CD14-positive monocyte (primary cell): ENCODE data around the gene SPG21. TPM values are rescaled to one million over a fixed set of nuclear protein-coding genes. Genes with fewer than 3 reads are reported as not detected.

Experiments used
- DNase-seq, 3 donors: peaks; one replicate each; pipeline ENCODE4 v3.0.0-alpha.2; 2011 to 2022
- H2AFZ ChIP-seq: 2 replicates; pipeline ENCODE4 v1.6.0; 2012; ENCODE audit warnings: mild to moderate bottlenecking, low read depth, low read length, inconsistent platforms; ENCODE audit not compliant: insufficient read depth, poor library complexity, severe bottlenecking
- H3K27ac ChIP-seq, 2 donors: 1 replicate in 1 of 2; 2 replicates in 1 of 2; pipeline ENCODE4 v1.5.1; 2012 to 2013; ENCODE audit warnings: low read length in 2 of 2, control low read depth in 1 of 2, inconsistent platforms in 1 of 2, low read depth in 1 of 2, mild to moderate bottlenecking in 1 of 2
- H3K27me3 ChIP-seq, 2 donors: one replicate each; pipeline versions ENCODE4 v1.6.0 to v1.6.1; 2011 to 2013; ENCODE audit warnings: low read length in 2 of 2; ENCODE audit not compliant: control insufficient read depth in 2 of 2, insufficient read depth in 2 of 2
- H3K36me3 ChIP-seq, 2 donors: replicated peaks in 1 of 2; 1 replicate in 1 of 2; 2 replicates in 1 of 2; pipeline versions ENCODE4 v1.5.1 to v1.6.1; 2012 to 2013; ENCODE audit warnings: low read length in 2 of 2, control low read depth in 1 of 2, inconsistent platforms in 1 of 2, mild to moderate bottlenecking in 1 of 2; ENCODE audit not compliant: insufficient read depth in 2 of 2, control insufficient read depth in 1 of 2
- H3K4me1 ChIP-seq, 2 donors: 1 replicate in 1 of 2; 2 replicates in 1 of 2; pipeline versions ENCODE4 v1.5.1 to v1.6.1; 2012 to 2013; ENCODE audit warnings: low read length in 2 of 2, control low read depth in 1 of 2, inconsistent platforms in 1 of 2, mild to moderate bottlenecking in 1 of 2, moderate library complexity in 1 of 2; ENCODE audit not compliant: insufficient read depth in 2 of 2, control insufficient read depth in 1 of 2
- H3K4me2 ChIP-seq: replicated peaks from 2 replicates; pipeline ENCODE3; 2012; ENCODE audit warnings: low read length, moderate library complexity, mild to moderate bottlenecking; ENCODE audit not compliant: poor library complexity, severe bottlenecking; ENCODE audit errors: extremely low read depth
- H3K4me3 ChIP-seq, 3 experiments: fragments of 200-600 bp in 1 of 3; sonication (generic) in 1 of 3; replicated peaks in 1 of 3; 1 replicate in 2 of 3; 2 replicates in 1 of 3; pipeline ENCODE4 v1.5.1; 2011 to 2013; ENCODE audit warnings: low read length in 3 of 3, mild to moderate bottlenecking in 3 of 3, control low read depth in 2 of 3, low read depth in 2 of 3, inconsistent platforms in 1 of 3, moderate library complexity in 1 of 3
- H3K79me2 ChIP-seq: 2 replicates; pipeline ENCODE4 v1.6.0; 2012; ENCODE audit warnings: mild to moderate bottlenecking, control low read depth, inconsistent platforms, low read length, moderate library complexity; ENCODE audit not compliant: insufficient read depth
- H3K9ac ChIP-seq: 2 replicates; pipeline ENCODE4 v1.6.0; 2017; ENCODE audit warnings: low read length, mild to moderate bottlenecking; ENCODE audit not compliant: insufficient read depth, poor library complexity, severe bottlenecking
- H3K9me3 ChIP-seq, 2 donors: replicated peaks in 1 of 2; 1 replicate in 1 of 2; 2 replicates in 1 of 2; pipeline versions ENCODE4 v1.5.1 to v1.6.1; 2012 to 2013; ENCODE audit warnings: low read length in 2 of 2, control low read depth in 1 of 2; ENCODE audit not compliant: control insufficient read depth in 1 of 2, insufficient read depth in 1 of 2
- H4K20me1 ChIP-seq: 2 replicates; pipeline ENCODE4 v1.6.0; 2012; ENCODE audit warnings: mild to moderate bottlenecking, low read length, control low read depth, moderate library complexity; ENCODE audit not compliant: insufficient read depth
- H3K27ac Mint-ChIP-seq, 7 donors: one replicate each; pipeline ENCODE4 v1.8.0; 2020; ENCODE audit warnings: mild to moderate bottlenecking in 7 of 7, mixed read lengths in 7 of 7, moderate library complexity in 6 of 7, inconsistent platforms in 2 of 7
- H3K27me3 Mint-ChIP-seq, 3 donors: one replicate each; pipeline ENCODE4 v1.8.0; 2021 to 2022; ENCODE audit warnings: low read depth in 3 of 3, mild to moderate bottlenecking in 3 of 3, mixed read lengths in 3 of 3, moderate library complexity in 3 of 3, inconsistent platforms in 1 of 3
- H3K36me3 Mint-ChIP-seq, 2 donors: one replicate each; pipeline ENCODE4 v1.8.0; 2020; ENCODE audit warnings: mixed read lengths in 2 of 2, inconsistent platforms in 1 of 2, mild to moderate bottlenecking in 1 of 2
- H3K4me1 Mint-ChIP-seq: one replicate; pipeline ENCODE4 v1.8.0; 2020; ENCODE audit warnings: mild to moderate bottlenecking, mixed read lengths
- H3K4me3 Mint-ChIP-seq, 2 donors: one replicate each; pipeline ENCODE4 v1.8.0; 2020; ENCODE audit warnings: mild to moderate bottlenecking in 2 of 2, mixed read lengths in 2 of 2, moderate library complexity in 1 of 2
- H3K9me3 Mint-ChIP-seq, 7 donors: one replicate each; pipeline ENCODE4 v1.8.0; 2020 to 2022; ENCODE audit warnings: mixed read lengths in 7 of 7, mild to moderate bottlenecking in 6 of 7, moderate library complexity in 6 of 7, inconsistent platforms in 2 of 7
- CTCF ChIP-seq: fragments of 200-600 bp; IDR thresholded peaks from one replicate; pipeline ENCODE4 v1.8.0; 2022; ENCODE audit warnings: antibody characterized with exemption, mild to moderate bottlenecking
- WGBS: methylation state at CpG from one replicate; pipeline ENCODE4 v1.1.5; 2013; ENCODE audit warnings: missing lambda C conversion rate; ENCODE audit not compliant: insufficient coverage; 5-methylcytosine and 5-hydroxymethylcytosine counted together
- intact Hi-C, 2 donors: fragments of 100-400 bp; cut with micrococcal nuclease; formaldehyde crosslinking; loops; one replicate each; pipeline versions ENCODE4 v1.15.0 to v1.15.1; 2023
- polyA plus RNA-seq, 3 donors: library from polyadenylated mRNA; depleted of rRNA in 1 of 3; unstranded in 2 of 3; stranded (reverse) in 1 of 3; fragments of 300-500 nt in 2 of 3; fragments of >200 nt in 1 of 3; fragmentation: Illumina TruSeq in 2 of 3; gene quantifications; 1 replicate in 2 of 3; 2 replicates in 1 of 3; pipeline ENCODE4 v1.2.3, GENCODE V29; 2012 to 2021

Gene SPG21
- polyA plus RNA-seq, 3 donors = 102 to 375 (median 358) TPM

GRCh38 chr15:64938192-64938591 is 51.5 kb downstream of the SPG21 start:
- Mint-ChIP-seq H3K27ac (no peak overlapping the region), H3K4me1 (no peaks in the 10 kb centered on the region), H3K9me3 (peaks cover 0 to 4% (median 0%) of the 10 kb centered on the region in 7 donors), H3K36me3 (no peaks in the 10 kb centered on the region), H3K4me3 (no peak overlapping the region), H3K27me3 (peaks cover 2 to 7% (median 3%) of the 10 kb centered on the region in 3 donors)
- H3K36me3 ChIP-seq = no peaks in the 10 kb centered on the region
- H3K9me3 ChIP-seq = no peaks in the 10 kb centered on the region
- no peaks in the 10 kb centered on the region for H3K79me2 ChIP-seq
- no peak for DNase-seq
- no peak overlapping the region for H3K4me2 ChIP-seq
- no peak overlapping the region for H3K9ac ChIP-seq
- no peak for TF ChIP-seq CTCF
- H3K4me3 ChIP-seq = no peak overlapping the region
- WGBS = 94% methylated on average over 2 of the region's 3 CpGs
- no peaks in the 10 kb centered on the region for H4K20me1 ChIP-seq
- H3K27ac ChIP-seq = no peak overlapping the region
- H3K4me1 ChIP-seq = no peaks in the 10 kb centered on the region
- no peaks in the 10 kb centered on the region for H3K27me3 ChIP-seq
- intact Hi-C loops = no loop called here
- H2AFZ ChIP-seq = no peak overlapping the region

GRCh38 chr15:64934023-64934422 is 55.7 kb downstream of the SPG21 start:
- H3K4me3 Mint-ChIP-seq = no peak overlapping the region
- Histone ChIP-seq H3K27me3 (no peaks in the 10 kb centered on the region), H4K20me1 (no peaks in the 10 kb centered on the region), H3K4me3 (no peak overlapping the region), H3K4me2 (no peak overlapping the region), H3K9me3 (no peaks in the 10 kb centered on the region), H3K27ac (no peak overlapping the region), H3K9ac (no peak overlapping the region), H3K79me2 (no peaks in the 10 kb centered on the region), H2AFZ (no peak overlapping the region), H3K36me3 (no peaks in the 10 kb centered on the region), H3K4me1 (no peaks in the 10 kb centered on the region)
- peaks cover 2 to 6% (median 2%) of the 10 kb centered on the region in 3 donors for H3K27me3 Mint-ChIP-seq
- WGBS = 96% methylated on average over 11 of the region's 11 CpGs
- no peaks in the 10 kb centered on the region for H3K36me3 Mint-ChIP-seq
- no peak for DNase-seq
- TF ChIP-seq CTCF = no peak
- H3K9me3 Mint-ChIP-seq = peaks cover 0 to 4% (median 0%) of the 10 kb centered on the region in 7 donors
- intact Hi-C loops = no loop called here
- peaks cover 3% of the 10 kb centered on the region for H3K4me1 Mint-ChIP-seq
- H3K27ac Mint-ChIP-seq = peak overlapping the region in 2 of 7 donors; percentile 43 to 66
